ENCODE results near the gene OPCML.
A peak's percentile ranks its signal among the peaks of the same experiment; 100 is the strongest.
"Not testable (repeated sequence)": the region's sequence is repeated elsewhere in the genome, so short reads cannot be mapped to it uniquely, and the experiment has no call there.

Gene OPCML

GRCh38 chr11:132402071-132402684 lies 1130.1 kb downstream of the OPCML start:
- peak; percentile 2 for DNase-seq (ENCODE audit: low read depth)
- H3K4me3 ChIP-seq (ENCODE audit: control insufficient read depth, low read depth, low read length) = no peak overlapping the region
- peak; percentile 77 for TF ChIP-seq CTCF (IDR thresholded peaks at IDR 0.05; ENCODE audit: control insufficient read depth, insufficient read depth, low read depth, low read length, missing control alignments)

GRCh38 chr11:132396318-132396717 lies 1136.0 kb downstream of the OPCML start:
- DNase-seq (ENCODE audit: low read depth) = no peak
- no peak overlapping the region for H3K4me3 ChIP-seq (ENCODE audit: control insufficient read depth, low read depth, low read length)
- TF ChIP-seq CTCF (IDR thresholded peaks at IDR 0.05; ENCODE audit: control insufficient read depth, insufficient read depth, low read depth, low read length, missing control alignments) = no peak

- no peak overlapping the region for H3K4me3 ChIP-seq (ENCODE audit: control insufficient read depth, low read depth, low read length)
- no peak for TF ChIP-seq CTCF (IDR thresholded peaks at IDR 0.05; ENCODE audit: control insufficient read depth, insufficient read depth, low read depth, low read length, missing control alignments)
- DNase-seq (ENCODE audit: low read depth) = no peak
These were observed 1136.9 kb downstream of the OPCML start for GRCh38 chr11:132395434-132395833.

GRCh38 chr11:132379540-132379939 lies 1152.8 kb downstream of the OPCML start:
- no peak for TF ChIP-seq CTCF (IDR thresholded peaks at IDR 0.05; ENCODE audit: control insufficient read depth, insufficient read depth, low read depth, low read length, missing control alignments)
- no peak overlapping the region for H3K4me3 ChIP-seq (ENCODE audit: control insufficient read depth, low read depth, low read length)
- no peak for DNase-seq (ENCODE audit: low read depth)

- no peak for DNase-seq (ENCODE audit: low read depth)
- TF ChIP-seq CTCF (IDR thresholded peaks at IDR 0.05; ENCODE audit: control insufficient read depth, insufficient read depth, low read depth, low read length, missing control alignments) = no peak
- H3K4me3 ChIP-seq (ENCODE audit: control insufficient read depth, low read depth, low read length) = no peak overlapping the region
These were observed 1158.7 kb downstream of the OPCML start for GRCh38 chr11:132373405-132374143.

- H3K4me3 ChIP-seq (ENCODE audit: control insufficient read depth, low read depth, low read length); DNase-seq (ENCODE audit: low read depth): not testable (repeated sequence)
These were observed 1162.2 kb downstream of the OPCML start for GRCh38 chr11:132370114-132370513.

GRCh38 chr11:132367293-132367692 lies 1165.0 kb downstream of the OPCML start:
- DNase-seq (ENCODE audit: low read depth) = no peak
- no peak for TF ChIP-seq CTCF (IDR thresholded peaks at IDR 0.05; ENCODE audit: control insufficient read depth, insufficient read depth, low read depth, low read length, missing control alignments)
- no peak overlapping the region for H3K4me3 ChIP-seq (ENCODE audit: control insufficient read depth, low read depth, low read length)

Data from AG09309 (cell line).